Endothelial cell of umbilical vein (primary cell): ENCODE results near the gene NRXN3.

ENCODE experiments used
- CTCF ChIP-seq, 2 donors: IDR thresholded peaks; 1 replicate in 1 of 2; 2 replicates in 1 of 2; pipeline ENCODE4 v1.5.1; 2011; ENCODE audit warnings: low read length in 2 of 2, mild to moderate bottlenecking in 2 of 2, moderate library complexity in 2 of 2, control low read depth in 1 of 2, inconsistent platforms in 1 of 2, low read depth in 1 of 2; ENCODE audit not compliant: insufficient read depth in 1 of 2; ENCODE audit errors: extremely low read depth in 1 of 2
- EZH2 ChIP-seq: IDR thresholded peaks from 2 replicates; pipeline ENCODE4 v1.6.1; 2012; ENCODE audit warnings: borderline replicate concordance, low read depth, mild to moderate bottlenecking, moderate library complexity, low read length, inconsistent platforms; ENCODE audit not compliant: severe bottlenecking
- GATA2 ChIP-seq: IDR thresholded peaks from 2 replicates; pipeline ENCODE4 v1.7.0; 2011; ENCODE audit warnings: low read depth, mild to moderate bottlenecking, moderate library complexity, mixed read lengths, low read length; ENCODE audit not compliant: insufficient read length, insufficient read depth
- JUN ChIP-seq: IDR thresholded peaks from 2 replicates; pipeline ENCODE4 v1.6.1; 2011; ENCODE audit warnings: borderline replicate concordance, low read depth; ENCODE audit not compliant: insufficient read length, insufficient read depth
- MAX ChIP-seq: IDR thresholded peaks from 2 replicates; pipeline ENCODE4 v1.6.1; 2011; ENCODE audit not compliant: insufficient read depth, insufficient read length
- MYC ChIP-seq: IDR thresholded peaks from one replicate; pipeline ENCODE4 v1.6.1; 2011; ENCODE audit warnings: mild to moderate bottlenecking, low read depth, low read length
- POLR2A ChIP-seq: IDR thresholded peaks from 2 replicates; pipeline ENCODE4 v1.6.1; 2012; ENCODE audit warnings: low read depth, mild to moderate bottlenecking, control low read depth, low read length
- POLR2AphosphoS5 ChIP-seq: IDR thresholded peaks from 2 replicates; pipeline ENCODE4 v1.6.1; 2012; ENCODE audit warnings: low read depth, mild to moderate bottlenecking, control low read depth, low read length, moderate library complexity; ENCODE audit not compliant: insufficient read depth

GRCh38 chr14:79557309-79557708, 1387.1 kb downstream of the NRXN3 start:
- no peak for TF ChIP-seq CTCF (IDR thresholded peaks at IDR 0.05; ENCODE audit: extremely low read depth in 1 of 2, insufficient read depth in 1 of 2, low read depth in 1 of 2, low read length in 2 of 2)
- TF ChIP-seq POLR2AphosphoS5 = no peak
- TF ChIP-seq EZH2 = no peak
- no peak for TF ChIP-seq POLR2A
- no peak for TF ChIP-seq MYC
- TF ChIP-seq JUN = no peak
- no peak for TF ChIP-seq MAX
- TF ChIP-seq GATA2 = no peak
